ENCODE results near the gene EML4.

GRCh38 chr2:42286268-42286946 lies 117.3 kb downstream of the EML4 start:
- TF ChIP-seq CTCF (conservative IDR thresholded peaks at IDR 0.05) (no peak), ZFX (IDR thresholded peaks at IDR 0.05) (no peak)
